Measurements from ENCODE around the gene NFRKB. TPM values are rescaled to one million over a fixed set of nuclear protein-coding genes. Genes with fewer than 3 reads are reported as not detected.

The NFRKB gene
- total and polyA plus RNA-seq, 2 experiments from 2014 or later: 9.1 to 17.6 TPM

DNA sequence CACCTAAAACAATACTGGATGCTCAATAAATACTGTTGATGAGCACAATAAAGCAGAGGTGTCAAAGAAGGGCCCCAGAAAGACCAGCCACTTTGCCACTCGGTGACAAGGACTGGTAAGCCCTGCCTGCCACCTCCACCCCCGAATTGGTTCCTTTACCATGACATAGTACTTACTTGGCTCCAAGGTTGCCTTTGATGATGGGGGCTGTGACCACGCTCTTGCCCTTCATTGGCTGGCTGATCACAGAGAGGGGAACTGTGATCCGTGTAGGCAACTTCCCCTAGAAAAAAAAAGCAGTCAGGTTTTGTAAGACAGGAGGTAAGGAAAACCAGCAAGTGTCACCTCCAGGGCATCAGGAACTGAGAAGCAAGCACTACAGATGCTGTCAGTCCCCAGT is 29.7 kb downstream of the NFRKB start:
- no peaks in the 10 kb centered on the region for H3K27me3 ChIP-seq (replicated peaks; ENCODE audit: insufficient read depth)
- H3K4me3 ChIP-seq: no peak overlapping the region
- H3K79me2 ChIP-seq (ENCODE audit: insufficient read depth): no peaks in the 10 kb centered on the region
- no peak overlapping the region for H3K4me2 ChIP-seq (ENCODE audit: unreplicated experiment)
- no peaks in the 10 kb centered on the region for H3F3A ChIP-seq (ENCODE audit: insufficient read depth)
- H3K36me3 ChIP-seq (ENCODE audit: low read depth): peaks cover 33% of the 10 kb centered on the region; the same call in 1 of the 2 replicates
- H3K9me3 ChIP-seq (ENCODE audit: low read depth): no peaks in the 10 kb centered on the region
- no peak overlapping the region for H3K9ac ChIP-seq
- no peaks in the 10 kb centered on the region for H3K9me2 ChIP-seq (ENCODE audit: insufficient read depth)
- no peaks in the 10 kb centered on the region for H4K20me1 ChIP-seq (ENCODE audit: insufficient read depth)
- DNase-seq: no peak
- 87 to 91% methylated on average over 4 of the region's 4 CpGs for WGBS, 2 experiments (ENCODE audit: low coverage in 1 of 2, low lambda C conversion rate in 2 of 2, missing lambda C conversion rate in 2 of 2)
- H2AFZ ChIP-seq: no peak overlapping the region
- no peak overlapping the region for H3K27ac ChIP-seq
- in situ Hi-C loops (cut with MboI): no loop called here
- TF ChIP-seq EZH2phosphoT487 (IDR thresholded peaks at IDR 0.05; ENCODE audit: insufficient read depth, low read depth) (no peak), EZH2 (IDR thresholded peaks at IDR 0.05; ENCODE audit: insufficient read depth, poor library complexity, severe bottlenecking) (no peak)
- H3K4me1 ChIP-seq (ENCODE audit: insufficient read depth): peaks cover 10% of the 10 kb centered on the region; the same call in 1 of the 2 replicates

DNA sequence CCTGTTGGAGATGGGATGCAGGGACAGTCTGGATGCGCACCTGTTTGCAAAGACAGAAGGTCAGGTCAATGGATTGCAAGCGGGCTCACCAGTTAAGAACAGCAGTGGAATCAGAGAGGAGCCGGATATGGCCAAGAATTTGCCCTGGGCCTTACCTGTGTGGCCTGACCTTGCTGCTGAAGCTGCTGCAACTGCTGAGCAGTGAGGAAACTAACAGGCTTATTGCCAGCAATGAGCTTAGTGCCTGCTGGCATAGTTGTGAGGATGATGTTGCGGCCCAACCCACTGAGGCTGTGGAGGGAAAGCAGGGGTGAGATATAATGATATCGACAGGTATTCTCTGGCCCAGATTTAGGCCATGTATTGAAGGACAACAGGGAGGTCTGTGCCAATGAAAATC is 30.6 kb downstream of the NFRKB start:
- DNase-seq: no peak
- in situ Hi-C loops (cut with MboI): no loop called here
- peaks cover 10% of the 10 kb centered on the region; the same call in 1 of the 2 replicates for H3K4me1 ChIP-seq (ENCODE audit: insufficient read depth)
- no peaks in the 10 kb centered on the region for H4K20me1 ChIP-seq (ENCODE audit: insufficient read depth)
- H3F3A ChIP-seq (ENCODE audit: insufficient read depth): no peaks in the 10 kb centered on the region
- no peaks in the 10 kb centered on the region for H3K9me2 ChIP-seq (ENCODE audit: insufficient read depth)
- no peak overlapping the region for H3K9ac ChIP-seq
- WGBS, 2 experiments (ENCODE audit: low coverage in 1 of 2, low lambda C conversion rate in 2 of 2, missing lambda C conversion rate in 2 of 2): 98 to 100% methylated on average over 5 of the region's 5 CpGs
- H3K79me2 ChIP-seq (ENCODE audit: insufficient read depth): no peaks in the 10 kb centered on the region
- no peaks in the 10 kb centered on the region for H3K27me3 ChIP-seq (replicated peaks; ENCODE audit: insufficient read depth)
- peaks cover 32% of the 10 kb centered on the region; the same call in 1 of the 2 replicates for H3K36me3 ChIP-seq (ENCODE audit: low read depth)
- TF ChIP-seq EZH2phosphoT487 (IDR thresholded peaks at IDR 0.05; ENCODE audit: insufficient read depth, low read depth): no peak
- no peak for TF ChIP-seq EZH2 (IDR thresholded peaks at IDR 0.05; ENCODE audit: insufficient read depth, poor library complexity, severe bottlenecking)
- no peak overlapping the region for H3K4me3 ChIP-seq
- H3K4me2 ChIP-seq (ENCODE audit: unreplicated experiment): no peak overlapping the region
- H3K9me3 ChIP-seq (ENCODE audit: low read depth): no peaks in the 10 kb centered on the region
- H3K27ac ChIP-seq: no peak overlapping the region
- H2AFZ ChIP-seq: no peak overlapping the region

DNA sequence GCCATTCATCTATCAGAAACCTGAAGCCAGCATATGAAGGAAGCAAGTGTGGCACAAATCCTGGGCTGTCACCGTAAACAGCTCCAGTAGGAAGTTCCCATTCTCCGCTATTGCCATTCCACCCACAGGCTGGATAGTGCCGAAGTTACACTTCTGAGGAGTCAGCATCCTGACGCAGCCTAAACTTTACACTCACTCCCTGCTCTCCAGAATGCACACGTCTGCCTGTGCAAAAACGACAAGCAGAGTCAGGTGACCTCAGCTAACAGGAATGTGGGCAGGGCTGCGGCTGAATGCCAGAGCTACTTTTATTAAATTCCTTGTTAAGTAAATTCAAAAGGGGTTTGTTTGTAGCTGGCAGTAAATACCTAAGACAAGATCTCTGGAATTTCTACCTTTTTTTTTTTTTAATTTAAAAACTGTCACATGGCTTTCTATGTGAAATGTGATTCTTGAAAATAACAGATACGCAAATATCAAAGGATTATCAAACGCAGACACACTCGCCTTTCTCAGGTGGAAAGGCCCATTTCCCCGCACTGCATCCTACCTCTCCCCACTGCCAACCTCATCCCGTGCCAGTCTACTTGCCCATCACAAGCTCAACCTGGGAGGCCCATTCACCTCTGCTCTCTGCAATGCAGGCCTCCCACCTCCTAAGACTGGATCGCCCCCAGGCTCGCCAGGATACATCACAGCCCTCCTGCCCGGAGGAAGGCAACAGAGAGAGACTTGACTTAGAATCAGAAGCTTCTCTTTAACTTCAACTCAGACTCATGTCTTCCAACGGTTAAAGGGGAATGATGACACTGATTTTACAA is 33.5 kb downstream of the NFRKB start:
- Histone ChIP-seq H3K27me3 (replicated peaks; ENCODE audit: insufficient read depth) (no peaks in the 10 kb centered on the region), H3K27ac (no peak overlapping the region), H3K9me3 (ENCODE audit: low read depth) (no peaks in the 10 kb centered on the region), H4K20me1 (ENCODE audit: insufficient read depth) (no peaks in the 10 kb centered on the region), H3K4me2 (ENCODE audit: unreplicated experiment) (peak overlapping the region; percentile 11), H2AFZ (no peak overlapping the region), H3K4me1 (ENCODE audit: insufficient read depth) (peaks cover 10% of the 10 kb centered on the region; the same call in 1 of the 2 replicates), H3K79me2 (ENCODE audit: insufficient read depth) (no peaks in the 10 kb centered on the region), H3F3A (ENCODE audit: insufficient read depth) (no peaks in the 10 kb centered on the region), H3K9ac (no peak overlapping the region), H3K4me3 (no peak overlapping the region), H3K36me3 (ENCODE audit: low read depth) (peaks cover 20% of the 10 kb centered on the region; the same call in 1 of the 2 replicates), H3K9me2 (ENCODE audit: insufficient read depth) (no peaks in the 10 kb centered on the region)
- in situ Hi-C loops (cut with MboI): no loop called here
- peak; percentile 95 for DNase-seq
- TF ChIP-seq EZH2phosphoT487 (IDR thresholded peaks at IDR 0.05; ENCODE audit: insufficient read depth, low read depth): no peak
- TF ChIP-seq EZH2 (IDR thresholded peaks at IDR 0.05; ENCODE audit: insufficient read depth, poor library complexity, severe bottlenecking): no peak
- 37 to 38% methylated on average over 16 of the region's 16 CpGs for WGBS, 2 experiments (ENCODE audit: low coverage in 1 of 2, low lambda C conversion rate in 2 of 2, missing lambda C conversion rate in 2 of 2)

DNA sequence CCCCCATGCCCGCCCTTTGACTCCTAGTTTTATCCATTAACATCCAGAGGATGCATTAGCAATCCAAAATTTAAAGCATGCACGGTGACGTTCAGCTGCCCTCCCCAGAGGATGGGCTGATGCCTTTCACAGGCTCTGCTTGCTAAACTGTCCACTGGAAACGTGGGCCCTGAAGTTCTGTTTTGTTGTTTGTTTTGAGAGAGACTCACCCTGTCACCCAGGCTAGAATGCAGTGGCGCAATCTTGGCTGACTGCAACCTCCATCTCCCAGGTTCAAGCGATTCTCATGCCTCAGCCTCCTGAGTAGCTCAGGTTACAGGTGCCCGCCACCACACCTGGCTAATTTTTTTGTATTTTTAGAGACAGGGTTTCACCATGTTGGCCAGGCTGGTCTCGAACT is 39.3 kb downstream of the NFRKB start:
- Histone ChIP-seq H3K9ac (no peak overlapping the region), H3K27ac (no peak overlapping the region), H3K4me1 (ENCODE audit: insufficient read depth) (no peaks in the 10 kb centered on the region), H3K9me2 (ENCODE audit: insufficient read depth) (no peaks in the 10 kb centered on the region), H3K4me2 (ENCODE audit: unreplicated experiment) (no peak overlapping the region), H3F3A (ENCODE audit: insufficient read depth) (no peaks in the 10 kb centered on the region), H3K9me3 (ENCODE audit: low read depth) (no peaks in the 10 kb centered on the region), H3K79me2 (ENCODE audit: insufficient read depth) (no peaks in the 10 kb centered on the region), H3K27me3 (replicated peaks; ENCODE audit: insufficient read depth) (peaks cover 34% of the 10 kb centered on the region), H3K4me3 (no peak overlapping the region), H4K20me1 (ENCODE audit: insufficient read depth) (no peaks in the 10 kb centered on the region), H2AFZ (no peak overlapping the region), H3K36me3 (ENCODE audit: low read depth) (0 out of 2 replicates have a peak, but pooled peaks cover 5% of the 10 kb centered on the region)
- TF ChIP-seq EZH2 (IDR thresholded peaks at IDR 0.05; ENCODE audit: insufficient read depth, poor library complexity, severe bottlenecking): no peak
- TF ChIP-seq EZH2phosphoT487 (IDR thresholded peaks at IDR 0.05; ENCODE audit: insufficient read depth, low read depth): no peak
- WGBS, 2 experiments (ENCODE audit: low coverage in 1 of 2, low lambda C conversion rate in 2 of 2, missing lambda C conversion rate in 2 of 2): 84 to 86% methylated on average over 8 of the region's 8 CpGs
- no peak for DNase-seq
- in situ Hi-C loops (cut with MboI): no loop called here

Data from GM23248 (cell line).